ENCODE results near the gene OTUD1.

Gene OTUD1

DNA sequence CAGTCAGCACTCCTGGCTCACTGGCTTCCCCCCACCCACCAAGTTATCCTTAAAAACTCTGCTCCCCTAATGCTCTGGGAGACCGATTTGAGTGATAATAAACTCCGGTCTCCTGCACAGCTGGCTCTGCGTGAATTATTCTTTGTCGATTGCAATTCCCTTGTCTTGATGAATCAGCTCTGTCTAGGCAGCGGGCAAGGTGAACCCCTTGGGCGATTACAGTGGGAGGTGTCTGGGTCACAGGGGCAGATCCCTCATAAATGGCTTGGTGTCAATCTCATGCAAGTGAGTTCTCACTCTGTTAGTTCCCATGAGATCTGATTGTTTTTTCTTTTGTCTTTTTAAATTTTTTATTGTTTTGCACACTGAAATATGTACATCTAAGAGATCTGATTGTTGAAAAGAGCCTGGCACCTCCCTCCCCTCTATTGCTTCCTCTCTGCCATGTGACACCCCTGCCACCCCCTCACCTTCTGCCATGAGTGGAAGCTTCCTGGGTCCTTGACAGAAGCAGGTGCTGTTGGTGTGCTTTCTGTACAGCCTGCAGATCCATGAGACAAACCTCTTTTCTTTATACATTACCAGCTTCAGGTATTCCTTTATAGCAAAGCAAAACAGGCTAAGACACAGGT, 20.5 kb downstream of the OTUD1 start:
- TF ChIP-seq POLR2A (IDR thresholded peaks at IDR 0.05; ENCODE audit: low read depth, low read length) (no peak), PAX5 (IDR thresholded peaks at IDR 0.05; ENCODE audit: insufficient read depth, low read length, severe bottlenecking) (no peak), POLR2AphosphoS5 (IDR thresholded peaks at IDR 0.05; ENCODE audit: low read depth, low read length) (no peak), SPI1 (IDR thresholded peaks at IDR 0.05; ENCODE audit: low read depth, low read length) (no peak), TAF1 (IDR thresholded peaks at IDR 0.05; ENCODE audit: low read depth, low read length) (no peak), POU2F2 (IDR thresholded peaks at IDR 0.05; ENCODE audit: low read depth, low read length) (no peak)
- DNase-seq (ENCODE audit: insufficient read length, low spot score), result no peak
- no peak for FAIRE-seq

DNA sequence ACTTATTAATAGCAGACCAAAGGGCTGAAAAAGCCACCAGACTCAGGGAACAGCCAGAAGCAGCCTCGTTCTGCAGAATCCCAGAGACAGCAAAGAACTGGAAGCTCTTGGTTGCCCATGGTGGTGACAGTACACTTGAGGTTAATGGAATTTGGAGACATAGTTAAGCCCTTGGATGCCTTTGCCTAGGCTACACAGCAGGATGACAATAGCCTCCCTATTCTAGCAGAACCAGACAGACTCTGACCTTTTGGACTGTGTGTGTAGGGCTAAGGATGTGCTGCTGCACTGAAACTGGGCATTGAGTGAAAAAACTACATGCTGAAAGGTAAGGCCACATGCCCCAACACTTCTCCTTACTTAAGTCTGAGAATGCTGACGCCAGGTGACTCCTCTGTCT, 22.7 kb downstream of the OTUD1 start:
- no peak for FAIRE-seq
- no peak for TF ChIP-seq PAX5 (IDR thresholded peaks at IDR 0.05; ENCODE audit: insufficient read depth, low read length, severe bottlenecking)
- TF ChIP-seq POU2F2 (IDR thresholded peaks at IDR 0.05; ENCODE audit: low read depth, low read length), result no peak
- no peak for TF ChIP-seq POLR2A (IDR thresholded peaks at IDR 0.05; ENCODE audit: low read depth, low read length)
- no peak for TF ChIP-seq POLR2AphosphoS5 (IDR thresholded peaks at IDR 0.05; ENCODE audit: low read depth, low read length)
- TF ChIP-seq SPI1 (IDR thresholded peaks at IDR 0.05; ENCODE audit: low read depth, low read length), result no peak
- no peak for TF ChIP-seq TAF1 (IDR thresholded peaks at IDR 0.05; ENCODE audit: low read depth, low read length)
- DNase-seq (ENCODE audit: insufficient read length, low spot score), result no peak

- TF ChIP-seq POLR2AphosphoS5 (IDR thresholded peaks at IDR 0.05; ENCODE audit: low read depth, low read length) (no peak), PAX5 (IDR thresholded peaks at IDR 0.05; ENCODE audit: insufficient read depth, low read length, severe bottlenecking) (no peak), POU2F2 (IDR thresholded peaks at IDR 0.05; ENCODE audit: low read depth, low read length) (no peak), TAF1 (IDR thresholded peaks at IDR 0.05; ENCODE audit: low read depth, low read length) (no peak), SPI1 (IDR thresholded peaks at IDR 0.05; ENCODE audit: low read depth, low read length) (no peak), POLR2A (IDR thresholded peaks at IDR 0.05; ENCODE audit: low read depth, low read length) (no peak)
- FAIRE-seq, result no peak
- DNase-seq (ENCODE audit: insufficient read length, low spot score), result no peak
Measured at GRCh38 chr10:23467012-23467411, 28.1 kb downstream of the OTUD1 start.

DNA sequence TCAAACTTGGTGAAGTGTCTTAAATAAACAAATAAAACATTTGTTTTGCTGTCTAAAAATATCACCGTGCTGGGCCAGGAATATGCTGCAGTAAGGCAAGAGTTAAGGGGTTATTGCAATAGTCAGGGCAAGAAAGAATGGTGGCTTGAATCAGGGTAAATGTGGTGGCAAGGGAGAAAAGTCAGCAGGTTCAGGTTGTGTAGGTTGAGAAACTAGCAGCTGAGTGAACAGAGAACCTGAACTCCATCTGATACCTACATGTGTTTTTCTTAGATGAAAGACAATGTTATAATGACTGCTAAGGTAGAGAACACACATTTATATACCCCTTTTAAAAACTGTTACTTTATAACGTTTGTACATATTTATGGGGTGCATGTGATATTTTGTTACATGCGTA, 28.7 kb downstream of the OTUD1 start:
- DNase-seq (ENCODE audit: insufficient read length, low spot score), result no peak
- TF ChIP-seq POLR2A (IDR thresholded peaks at IDR 0.05; ENCODE audit: low read depth, low read length) (no peak), SPI1 (IDR thresholded peaks at IDR 0.05; ENCODE audit: low read depth, low read length) (no peak)
- FAIRE-seq, result no peak

GRCh38 chr10:23469596-23470237, 30.8 kb downstream of the OTUD1 start:
- no peak for TF ChIP-seq POLR2AphosphoS5 (IDR thresholded peaks at IDR 0.05; ENCODE audit: low read depth, low read length)
- no peak for TF ChIP-seq PAX5 (IDR thresholded peaks at IDR 0.05; ENCODE audit: insufficient read depth, low read length, severe bottlenecking)
- no peak for TF ChIP-seq POU2F2 (IDR thresholded peaks at IDR 0.05; ENCODE audit: low read depth, low read length)
- no peak for TF ChIP-seq POLR2A (IDR thresholded peaks at IDR 0.05; ENCODE audit: low read depth, low read length)
- TF ChIP-seq TAF1 (IDR thresholded peaks at IDR 0.05; ENCODE audit: low read depth, low read length), result no peak
- TF ChIP-seq SPI1 (IDR thresholded peaks at IDR 0.05; ENCODE audit: low read depth, low read length), result no peak

GRCh38 chr10:23472181-23472580, 33.3 kb downstream of the OTUD1 start:
- no peak for DNase-seq (ENCODE audit: insufficient read length, low spot score)
- no peak for FAIRE-seq
- TF ChIP-seq TAF1 (IDR thresholded peaks at IDR 0.05; ENCODE audit: low read depth, low read length), result no peak
- TF ChIP-seq POU2F2 (IDR thresholded peaks at IDR 0.05; ENCODE audit: low read depth, low read length), result no peak
- TF ChIP-seq POLR2AphosphoS5 (IDR thresholded peaks at IDR 0.05; ENCODE audit: low read depth, low read length), result no peak
- no peak for TF ChIP-seq PAX5 (IDR thresholded peaks at IDR 0.05; ENCODE audit: insufficient read depth, low read length, severe bottlenecking)
- no peak for TF ChIP-seq POLR2A (IDR thresholded peaks at IDR 0.05; ENCODE audit: low read depth, low read length)
- no peak for TF ChIP-seq SPI1 (IDR thresholded peaks at IDR 0.05; ENCODE audit: low read depth, low read length)

More at GRCh38 chr10:23469596-23470237, 30.8 kb downstream of the OTUD1 start:
- DNase-seq (ENCODE audit: insufficient read length, low spot score), result no peak
- no peak for FAIRE-seq

DNA sequence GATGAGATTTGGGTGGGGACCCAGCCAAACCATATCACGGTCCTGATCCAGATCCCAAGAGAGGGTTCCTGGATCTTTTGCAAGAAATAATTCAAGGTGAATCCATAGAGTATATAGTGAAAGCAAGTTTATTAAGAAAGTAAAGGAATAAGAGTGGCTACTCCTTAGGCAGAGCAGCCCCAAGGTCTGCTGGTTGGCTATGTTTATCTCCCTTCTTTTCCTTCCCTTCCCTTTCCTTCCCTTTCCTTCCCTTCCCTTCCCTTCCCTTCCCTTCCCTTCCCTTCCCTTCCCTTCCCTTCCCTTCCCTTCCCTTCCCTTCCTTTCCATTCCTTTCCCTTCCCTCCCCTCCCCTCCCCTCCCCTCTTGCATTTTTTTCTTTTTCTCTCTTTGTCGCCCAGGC, 35.2 kb downstream of the OTUD1 start:
- FAIRE-seq, result no peak
- no peak for TF ChIP-seq SPI1 (IDR thresholded peaks at IDR 0.05; ENCODE audit: low read depth, low read length)
- TF ChIP-seq PAX5 (IDR thresholded peaks at IDR 0.05; ENCODE audit: insufficient read depth, low read length, severe bottlenecking), result no peak
- no peak for TF ChIP-seq POU2F2 (IDR thresholded peaks at IDR 0.05; ENCODE audit: low read depth, low read length)
- no peak for TF ChIP-seq POLR2AphosphoS5 (IDR thresholded peaks at IDR 0.05; ENCODE audit: low read depth, low read length)
- TF ChIP-seq TAF1 (IDR thresholded peaks at IDR 0.05; ENCODE audit: low read depth, low read length), result no peak
- no peak for TF ChIP-seq POLR2A (IDR thresholded peaks at IDR 0.05; ENCODE audit: low read depth, low read length)

GRCh38 chr10:23474626-23475025, 35.8 kb downstream of the OTUD1 start:
- DNase-seq (ENCODE audit: insufficient read length, low spot score) (no peak), FAIRE-seq (no peak)
- TF ChIP-seq PAX5 (IDR thresholded peaks at IDR 0.05; ENCODE audit: insufficient read depth, low read length, severe bottlenecking) (no peak), POLR2AphosphoS5 (IDR thresholded peaks at IDR 0.05; ENCODE audit: low read depth, low read length) (no peak), SPI1 (IDR thresholded peaks at IDR 0.05; ENCODE audit: low read depth, low read length) (no peak), POLR2A (IDR thresholded peaks at IDR 0.05; ENCODE audit: low read depth, low read length) (no peak), POU2F2 (IDR thresholded peaks at IDR 0.05; ENCODE audit: low read depth, low read length) (no peak), TAF1 (IDR thresholded peaks at IDR 0.05; ENCODE audit: low read depth, low read length) (no peak)

More for the DNA sequence above, 35.2 kb downstream of the OTUD1 start:
- no peak for DNase-seq (ENCODE audit: insufficient read length, low spot score)

- no peak for TF ChIP-seq TAF1 (IDR thresholded peaks at IDR 0.05; ENCODE audit: low read depth, low read length)
- no peak for TF ChIP-seq POLR2A (IDR thresholded peaks at IDR 0.05; ENCODE audit: low read depth, low read length)
- no peak for TF ChIP-seq POU2F2 (IDR thresholded peaks at IDR 0.05; ENCODE audit: low read depth, low read length)
- TF ChIP-seq POLR2AphosphoS5 (IDR thresholded peaks at IDR 0.05; ENCODE audit: low read depth, low read length), result no peak
- no peak for TF ChIP-seq SPI1 (IDR thresholded peaks at IDR 0.05; ENCODE audit: low read depth, low read length)
- no peak for TF ChIP-seq PAX5 (IDR thresholded peaks at IDR 0.05; ENCODE audit: insufficient read depth, low read length, severe bottlenecking)
- FAIRE-seq, result no peak
- DNase-seq (ENCODE audit: insufficient read length, low spot score), result no peak
Measured at GRCh38 chr10:23478570-23478969, 39.7 kb downstream of the OTUD1 start.
